HL-60 (cell line): ENCODE measurements around the gene DIP2C.

Experiments used
- CTCF ChIP-seq: IDR thresholded peaks from one replicate; pipeline ENCODE4 v1.5.1; 2011; ENCODE audit warnings: low read length, control low read depth, inconsistent platforms; ENCODE audit not compliant: insufficient read depth
- POLR2AphosphoS5 ChIP-seq: IDR thresholded peaks from 2 replicates; pipeline ENCODE4 v1.6.1; 2012; ENCODE audit warnings: low read depth

- TF ChIP-seq POLR2AphosphoS5 (no peak), CTCF (no peak)
Measured at GRCh38 chr10:395665-396064, 293.8 kb downstream of the DIP2C start.
